Ishikawa (cell line): Measurements from ENCODE around the gene TBXAS1.

Source experiments
- EP300 ChIP-seq: IDR thresholded peaks from 2 replicates; pipeline ENCODE4 v1.6.1; 2012; ENCODE audit warnings: borderline replicate concordance
- FOXM1 ChIP-seq: IDR thresholded peaks from 2 replicates; pipeline ENCODE4 v1.6.1; 2012; ENCODE audit warnings: low read depth, borderline replicate concordance
- RAD21 ChIP-seq: IDR thresholded peaks from 2 replicates; pipeline ENCODE4 v1.6.1; 2012; ENCODE audit warnings: low read depth
- TEAD4 ChIP-seq: IDR thresholded peaks from 2 replicates; pipeline ENCODE4 v1.6.1; 2012
- YY1 ChIP-seq: IDR thresholded peaks from 2 replicates; pipeline ENCODE4 v1.6.1; 2012; ENCODE audit warnings: low read depth
- ZBTB7A ChIP-seq: IDR thresholded peaks from 2 replicates; pipeline ENCODE4 v1.6.1; 2012; ENCODE audit warnings: low read depth
- TF ChIP-seq, protein P1 (sequence below): IDR thresholded peaks from 2 replicates; pipeline ENCODE4 v1.6.1; 2012

DNA sequence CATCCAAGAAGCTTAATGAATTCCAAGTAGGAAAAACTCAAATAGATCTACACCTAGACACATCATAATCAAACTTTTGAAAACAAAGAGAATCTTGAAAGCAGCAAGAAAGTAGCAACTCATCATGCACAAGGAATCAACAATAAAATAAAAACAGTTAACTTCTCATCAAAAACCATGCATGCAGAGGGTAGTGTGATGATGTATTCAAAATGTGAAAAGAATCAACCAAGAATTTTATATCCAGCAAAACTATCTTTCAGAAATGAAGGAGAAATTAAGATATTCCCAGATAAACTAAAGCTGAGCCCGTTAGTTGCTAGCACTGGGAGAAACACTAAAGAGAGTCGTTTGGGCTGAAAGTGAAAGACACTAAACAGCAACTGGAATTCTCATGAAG lies 238.0 kb downstream of the TBXAS1 start:
- TF ChIP-seq, protein P1, sequence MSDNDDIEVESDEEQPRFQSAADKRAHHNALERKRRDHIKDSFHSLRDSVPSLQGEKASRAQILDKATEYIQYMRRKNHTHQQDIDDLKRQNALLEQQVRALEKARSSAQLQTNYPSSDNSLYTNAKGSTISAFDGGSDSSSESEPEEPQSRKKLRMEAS: no peak
- TF ChIP-seq FOXM1: no peak
- TF ChIP-seq RAD21: no peak
- no peak for TF ChIP-seq TEAD4
- no peak for TF ChIP-seq EP300
- TF ChIP-seq YY1: no peak
- no peak for TF ChIP-seq ZBTB7A
